SK-N-SH treated with all-trans-retinoic acid at 6 μM for 48 hours (cell line): ENCODE results near the gene TAF6L.

Source experiments
- ARNTL ChIP-seq: fragments of 450-650 bp; formaldehyde crosslinking; IDR thresholded peaks from 2 replicates; pipeline ENCODE4 v1.5.0; 2020; ENCODE audit warnings: low read depth, mild to moderate bottlenecking, moderate library complexity, borderline replicate concordance
- BACH2 ChIP-seq: fragments of 250-450 bp; sonication (Bioruptor Pico); IDR thresholded peaks from 2 replicates; pipeline ENCODE4 v1.9.0; 2021; ENCODE audit warnings: mild to moderate bottlenecking, borderline replicate concordance
- CSRNP3 ChIP-seq: fragments of 250-450 bp; sonication (Bioruptor Pico); IDR thresholded peaks from 2 replicates; pipeline ENCODE4 v1.5.1; 2021; ENCODE audit warnings: mild to moderate bottlenecking, moderate library complexity
- ISL1 ChIP-seq: fragments of 250-450 bp; sonication (Bioruptor Pico); IDR thresholded peaks from 2 replicates; pipeline ENCODE4 v2.1.2; 2022; ENCODE audit warnings: mild to moderate bottlenecking, moderate library complexity
- PATZ1 ChIP-seq: fragments of 250-450 bp; sonication (Bioruptor Pico); IDR thresholded peaks from 2 replicates; pipeline ENCODE4 v1.8.0; 2020; ENCODE audit warnings: mild to moderate bottlenecking, moderate library complexity, borderline replicate concordance
- POU6F1 ChIP-seq: fragments of 250-450 bp; sonication (Bioruptor Pico); IDR thresholded peaks from 2 replicates; pipeline ENCODE4 v1.8.0; 2021; ENCODE audit warnings: low read depth, mild to moderate bottlenecking, moderate library complexity, borderline replicate concordance
- SNAI2 ChIP-seq: fragments of 250-450 bp; sonication (Bioruptor Pico); IDR thresholded peaks from 2 replicates; pipeline ENCODE4 v1.5.0; 2020; ENCODE audit warnings: mild to moderate bottlenecking, moderate library complexity
- TCF4 ChIP-seq: fragments of 250-450 bp; sonication (Bioruptor Pico); IDR thresholded peaks from 2 replicates; pipeline ENCODE4 v1.8.0; 2021; ENCODE audit warnings: mild to moderate bottlenecking, moderate library complexity, borderline replicate concordance
- TSHZ2 ChIP-seq: fragments of 250-450 bp; sonication (Bioruptor Pico); IDR thresholded peaks from 2 replicates; pipeline ENCODE4 v1.5.0; 2020; ENCODE audit warnings: mild to moderate bottlenecking, moderate library complexity
- ZFP3 ChIP-seq: fragments of 250-450 bp; sonication (Bioruptor Pico); IDR thresholded peaks from 2 replicates; pipeline ENCODE4 v1.5.0; 2020; ENCODE audit warnings: mild to moderate bottlenecking, moderate library complexity
- ZNF70 ChIP-seq: fragments of 450-650 bp; formaldehyde crosslinking; IDR thresholded peaks from 2 replicates; pipeline ENCODE4 v1.5.0; 2020; ENCODE audit warnings: mild to moderate bottlenecking, moderate library complexity
- ZNF8 ChIP-seq: fragments of 450-650 bp; formaldehyde crosslinking; IDR thresholded peaks from 2 replicates; pipeline ENCODE4 v1.5.0; 2020; ENCODE audit warnings: mild to moderate bottlenecking, moderate library complexity

GRCh38 chr11:62817129-62817528, 45.9 kb downstream of the TAF6L start:
- TF ChIP-seq BACH2 (CRISPR knock-in tag) (no peak), CSRNP3 (CRISPR knock-in tag) (no peak), PATZ1 (no peak), POU6F1 (CRISPR knock-in tag) (no peak), SNAI2 (no peak), TSHZ2 (CRISPR knock-in tag) (no peak), ZFP3 (CRISPR knock-in tag) (no peak), ZNF8 (CRISPR knock-in tag) (no peak), ZNF70 (CRISPR knock-in tag) (no peak), ARNTL (CRISPR knock-in tag) (no peak), ISL1 (no peak), TCF4 (CRISPR knock-in tag) (no peak)
